IPS DF 4.7 (cell line): ENCODE measurements around the gene LGSN.
"Not testable (repeated sequence)": the region's sequence is repeated elsewhere in the genome, so short reads cannot be mapped to it uniquely, and the experiment has no call there.

Experiments
- DNase-seq: peaks from one replicate; pipeline ENCODE4 v3.0.0-alpha.2; 2013; ENCODE audit warnings: low spot score; ENCODE audit errors: extremely low read depth

Gene LGSN

GRCh38 chr6:63245420-63245819, 74.4 kb downstream of the LGSN start:
- no peak for DNase-seq

GRCh38 chr6:63236398-63236817, 83.4 kb downstream of the LGSN start:
- DNase-seq, result peak; percentile 28

GRCh38 chr6:63230511-63230910, 89.3 kb downstream of the LGSN start:
- DNase-seq, result not testable (repeated sequence)

GRCh38 chr6:63230027-63230426, 89.8 kb downstream of the LGSN start:
- not testable (repeated sequence) for DNase-seq

GRCh38 chr6:63227928-63228894, 91.6 kb downstream of the LGSN start:
- DNase-seq, result not testable (repeated sequence)

- DNase-seq, result not testable (repeated sequence)
Observed at GRCh38 chr6:63225987-63226386, 93.8 kb downstream of the LGSN start.
